Kidney (tissue), 14 donors: ENCODE measurements around the gene PLPPR1. TPM values are rescaled to one million over a fixed set of nuclear protein-coding genes. Genes with fewer than 3 reads are reported as not detected.
"Not testable (repeated sequence)": the region's sequence is repeated elsewhere in the genome, so short reads cannot be mapped to it uniquely, and the experiment has no call there.

Source experiments
- DNase-seq, 5 donors: peaks; one replicate each; pipeline ENCODE4 v3.0.0-alpha.2; 2013 to 2020
- FAIRE-seq: peaks from 2 replicates; lab custom pipeline; 2012; peaks lifted over from hg19 to GRCh38; lab: Jason Lieb, UNC
- H3K27ac ChIP-seq, 2 donors: one replicate each; pipeline ENCODE4 v1.7.0; 2013; ENCODE audit warnings: low read depth in 2 of 2, low read length in 2 of 2, inconsistent platforms in 1 of 2
- H3K27me3 ChIP-seq: one replicate; pipeline ENCODE4 v1.7.1; 2013; ENCODE audit warnings: low read length, inconsistent platforms; ENCODE audit not compliant: control insufficient read depth, insufficient read depth
- H3K36me3 ChIP-seq, 3 donors: one replicate each; pipeline versions ENCODE4 v1.7.0 to v1.7.1; 2013; ENCODE audit warnings: low read length in 3 of 3, control low read depth in 1 of 3, inconsistent platforms in 1 of 3; ENCODE audit not compliant: insufficient read depth in 3 of 3, control insufficient read depth in 2 of 3
- H3K4me1 ChIP-seq, 3 donors: one replicate each; pipeline versions ENCODE4 v1.7.0 to v1.7.1; 2013; ENCODE audit warnings: low read length in 3 of 3, inconsistent platforms in 1 of 3, low read depth in 1 of 3; ENCODE audit not compliant: control insufficient read depth in 2 of 3, insufficient read depth in 2 of 3
- H3K4me3 ChIP-seq, 3 donors: one replicate each; pipeline versions ENCODE4 v1.7.0 to v1.8.1; 2013; ENCODE audit warnings: low read length in 3 of 3, control low read depth in 1 of 3, inconsistent platforms in 1 of 3
- H3K9ac ChIP-seq, 3 donors: one replicate each; pipeline versions ENCODE4 v1.7.0 to v1.7.1; 2013; ENCODE audit warnings: low read length in 3 of 3, control low read depth in 1 of 3, inconsistent platforms in 1 of 3
- H3K9me3 ChIP-seq, 3 donors: one replicate each; pipeline versions ENCODE4 v1.7.0 to v1.7.1; 2013; ENCODE audit warnings: low read length in 3 of 3, control low read depth in 1 of 3, inconsistent platforms in 1 of 3; ENCODE audit not compliant: control insufficient read depth in 2 of 3, insufficient read depth in 1 of 3
- CTCF ChIP-seq: IDR thresholded peaks from 3 replicates; pipeline ENCODE4 v1.5.1; 2012; ENCODE audit warnings: mild to moderate bottlenecking, moderate library complexity, borderline replicate concordance; ENCODE audit not compliant: insufficient read depth; ENCODE audit errors: extremely low read depth
- intact Hi-C: fragments of 100-400 bp; cut with DNase I; formaldehyde crosslinking; loops from one replicate; pipeline ENCODE4 v1.11.1; 2022
- polyA plus RNA-seq: library from polyadenylated mRNA; stranded (reverse); fragments of 350-450 nt; fragmentation: Illumina TruSeq; extraction: RNeasy Lipid Tissue Mini Kit (QIAGEN cat#74804); gene quantifications from one replicate; pipeline ENCODE4 v1.2.3, GENCODE V29; 2014; ENCODE audit warnings: low read depth, low replicate concordance; ENCODE audit not compliant: insufficient read depth
- total RNA-seq: library from RNA; stranded (reverse); fragmentation: NEBNext Ultra II Directional; extraction: Animal tissue kit (Norgen Biotek cat#: 25700); gene quantifications from one replicate; pipeline ENCODE4 v1.2.1, GENCODE V29; 2021
- donor health status: control.
- donor health status: control.
- donor health status: control.
- donor health status: control.
- donor health status: control.
- donor health status: DM: yes; HTN: yes; CAD: no.
- donor health status: Normal renal cell carcinoma (clear cell type).

PLPPR1 gene
- total and polyA plus RNA-seq, 2 donors from 2014 or later, result 0.98 to 21.6 TPM

DNA sequence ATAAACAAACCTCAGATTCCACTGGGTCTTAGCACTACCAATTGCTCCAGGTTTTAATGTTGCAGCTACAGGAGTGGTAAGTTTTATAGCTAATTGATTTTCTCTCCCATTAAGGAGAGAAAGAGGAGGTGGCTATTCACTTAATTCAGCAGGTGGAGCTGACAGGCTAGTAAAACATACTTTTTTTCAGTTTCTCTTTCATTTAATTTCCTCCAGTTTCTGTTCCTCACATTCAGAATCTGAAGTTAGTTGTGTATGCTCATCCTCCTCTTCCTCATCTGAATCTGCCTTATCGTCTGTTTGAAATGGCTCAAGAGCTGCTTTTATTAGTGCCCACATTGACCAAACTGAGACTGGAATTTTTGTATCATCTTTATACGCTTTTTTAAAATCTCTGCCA, 98.0 kb downstream of the PLPPR1 start:
- TF ChIP-seq CTCF, result no peak
- Histone ChIP-seq H3K27me3 (no peaks in the 10 kb centered on the region), H3K27ac (no peak overlapping the region), H3K4me1 (no peaks in the 10 kb centered on the region), H3K9ac (no peak overlapping the region), H3K9me3 (peaks cover 0 to 13% (median 0%) of the 10 kb centered on the region in 3 donors), H3K36me3 (no peaks in the 10 kb centered on the region), H3K4me3 (no peak overlapping the region)
- DNase-seq (no peak), FAIRE-seq (no peak)
- intact Hi-C loops, result no loop called here

DNA sequence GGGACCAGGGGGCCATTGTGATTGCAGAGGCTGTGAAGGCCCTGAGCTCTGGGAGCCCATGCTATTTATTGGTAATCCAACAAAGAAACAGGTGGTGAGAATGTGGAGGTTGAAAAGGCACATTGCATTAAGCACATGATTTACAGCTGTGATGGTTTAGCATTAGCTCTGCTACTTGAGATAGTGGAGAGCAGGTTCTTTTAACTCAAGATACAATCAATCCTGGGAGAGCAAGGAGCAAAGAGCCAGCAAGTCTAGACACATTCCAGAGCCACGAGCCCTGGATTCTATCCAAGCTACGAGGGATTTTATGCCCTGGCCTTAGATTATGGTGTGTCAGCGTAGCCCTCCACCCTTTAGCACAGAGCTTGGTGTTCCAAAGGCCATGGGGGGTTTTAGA, 98.8 kb downstream of the PLPPR1 start:
- intact Hi-C loops, H3K27me3 ChIP-seq, H3K4me3 ChIP-seq, H3K36me3 ChIP-seq, DNase-seq, H3K9ac ChIP-seq, H3K27ac ChIP-seq, H3K4me1 ChIP-seq, FAIRE-seq: not testable (repeated sequence)
- peaks cover 0 to 13% (median 0%) of the 10 kb centered on the region in 3 donors for H3K9me3 ChIP-seq

DNA sequence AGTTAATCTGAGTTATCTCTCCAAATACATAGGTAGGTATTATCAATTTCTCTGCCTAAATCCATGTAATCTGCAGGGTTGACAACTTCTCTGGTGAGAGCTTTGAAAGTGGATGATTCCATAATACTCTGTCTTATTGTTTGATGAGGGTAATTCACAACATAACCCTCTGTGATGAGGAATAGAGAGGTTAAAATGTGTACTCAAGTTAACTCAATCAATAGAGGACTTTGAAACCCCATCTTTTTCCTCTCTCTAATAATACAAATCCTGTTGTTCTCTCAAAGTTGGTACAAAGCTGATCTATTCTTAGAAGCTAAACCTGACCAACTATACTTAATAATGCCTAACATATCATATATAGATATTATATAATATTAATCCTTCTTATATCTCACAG, 100.1 kb downstream of the PLPPR1 start:
- FAIRE-seq (no peak), DNase-seq (no peak)
- TF ChIP-seq CTCF, result no peak
- no peak overlapping the region for H3K27ac ChIP-seq
- intact Hi-C loops, result no loop called here
- no peaks in the 10 kb centered on the region for H3K4me1 ChIP-seq
- no peak overlapping the region for H3K4me3 ChIP-seq
- no peaks in the 10 kb centered on the region for H3K36me3 ChIP-seq
- H3K9me3 ChIP-seq, result peaks cover 0 to 6% (median 0%) of the 10 kb centered on the region in 3 donors
- no peak overlapping the region for H3K9ac ChIP-seq
- H3K27me3 ChIP-seq, result no peaks in the 10 kb centered on the region

DNA sequence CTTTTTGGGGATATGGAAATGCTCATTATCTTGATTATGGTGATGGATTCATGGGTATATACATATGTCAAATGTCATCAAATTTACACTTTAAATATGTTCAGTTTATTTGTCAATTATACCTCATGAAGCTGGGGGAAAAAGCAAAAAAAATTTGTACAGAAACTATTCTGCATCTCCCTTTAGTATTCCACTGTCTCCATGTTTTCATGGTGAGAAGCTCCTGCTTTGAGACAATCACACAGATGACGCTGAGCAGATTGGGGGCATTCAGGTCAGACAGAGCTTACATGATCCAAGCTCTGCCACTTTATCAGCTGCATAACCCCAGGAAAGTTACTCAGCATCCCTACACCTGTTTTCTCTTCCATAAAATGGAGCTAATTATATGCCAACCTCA, 101.5 kb downstream of the PLPPR1 start:
- no peak overlapping the region for H3K4me3 ChIP-seq
- no peak for FAIRE-seq

More for the DNA sequence above, 101.5 kb downstream of the PLPPR1 start:
- Histone ChIP-seq H3K36me3 (no peaks in the 10 kb centered on the region), H3K9me3 (peaks cover 0 to 3% (median 0%) of the 10 kb centered on the region in 3 donors), H3K4me1 (no peaks in the 10 kb centered on the region), H3K9ac (no peak overlapping the region), H3K27me3 (no peaks in the 10 kb centered on the region), H3K27ac (no peak overlapping the region)
- intact Hi-C loops, result no loop called here
- TF ChIP-seq CTCF, result no peak
- DNase-seq, result no peak
